Measurements from ENCODE around the gene DACH1. TPM values are rescaled to one million over a fixed set of nuclear protein-coding genes. Genes with fewer than 3 reads are reported as not detected.

The DACH1 gene
- total and polyA plus RNA-seq, 5 experiments from 2014 or later, result not detected

DNA sequence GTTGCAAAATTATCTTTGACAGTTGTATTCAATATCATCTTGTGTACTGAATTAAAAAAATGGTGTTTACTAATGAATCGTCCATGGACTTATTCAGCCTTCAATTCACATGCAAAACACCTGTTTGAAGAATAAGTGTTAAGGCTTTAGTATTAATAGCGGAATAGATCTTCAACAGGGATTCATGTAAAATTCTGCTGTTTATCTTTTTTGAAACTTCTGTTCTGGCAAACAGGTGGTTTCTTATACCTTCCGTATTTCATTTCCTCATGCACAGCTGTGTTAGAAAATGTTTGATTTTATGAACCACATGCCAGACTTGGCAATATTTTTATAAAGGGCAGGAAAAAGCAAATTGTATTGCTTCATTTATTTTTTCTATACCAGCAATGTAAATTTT lies 255.7 kb downstream of the DACH1 start:
- peaks cover 0 to 13% (median 3%) of the 10 kb centered on the region in 4 donors for H3K4me1 Mint-ChIP-seq
- H3K27me3 Mint-ChIP-seq, result peaks cover 0 to 4% (median 0%) of the 10 kb centered on the region in 5 donors
- POLR2A ChIA-PET, result no interaction called here
- H3K36me3 Mint-ChIP-seq, result no peaks in the 10 kb centered on the region
- ATAC-seq (no peak), DNase-seq (no peak)
- H3K27ac Mint-ChIP-seq, result no peak overlapping the region
- no peak overlapping the region for H3K4me3 Mint-ChIP-seq
- peaks cover 0 to 10% (median 0%) of the 10 kb centered on the region in 9 donors for H3K9me3 Mint-ChIP-seq

DNA sequence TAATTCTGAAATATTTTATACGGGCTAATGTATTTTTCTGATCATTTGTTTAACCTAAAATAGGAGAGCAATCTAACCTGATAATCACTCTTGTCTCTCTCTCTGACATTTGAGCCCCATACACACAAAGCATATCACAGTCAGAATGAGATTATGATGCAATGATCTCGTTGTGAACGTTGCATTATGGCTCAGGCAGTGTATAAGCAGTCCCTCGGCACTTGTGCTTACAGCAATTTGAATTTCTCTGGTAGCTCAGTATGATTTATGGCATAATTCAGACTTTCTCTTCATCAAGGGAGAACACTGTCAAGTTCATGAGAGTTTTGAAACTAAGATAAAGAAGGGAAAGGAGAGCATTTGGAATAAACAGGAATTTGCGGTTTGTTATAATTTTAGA lies 256.1 kb downstream of the DACH1 start:
- POLR2A ChIA-PET, result no interaction called here
- ATAC-seq, result no peak
- no peak overlapping the region for H3K4me3 Mint-ChIP-seq

DNA sequence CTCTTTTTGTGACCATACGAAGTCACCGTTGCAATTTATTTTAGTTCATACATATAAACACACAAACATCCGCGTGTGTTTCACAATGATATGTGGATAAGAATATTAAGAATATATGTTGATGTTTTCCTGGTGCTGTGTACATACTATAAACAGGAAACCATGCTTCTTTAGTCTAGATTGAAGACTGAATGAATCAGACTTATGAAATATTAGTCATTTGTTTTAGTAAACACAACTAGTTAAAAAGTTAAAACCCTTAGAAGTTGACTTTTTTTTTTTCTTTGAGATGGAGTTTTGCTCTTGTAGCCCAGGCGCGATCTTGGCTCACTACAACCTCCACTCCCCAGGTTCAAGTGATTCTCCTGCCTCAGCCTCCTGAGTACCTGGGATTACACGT lies 257.7 kb downstream of the DACH1 start:
- Mint-ChIP-seq H3K27ac (no peak overlapping the region), H3K9me3 (peaks cover 0 to 10% (median 2%) of the 10 kb centered on the region in 9 donors), H3K4me1 (peaks cover 0 to 13% (median 3%) of the 10 kb centered on the region in 4 donors), H3K27me3 (peaks cover 0 to 4% (median 0%) of the 10 kb centered on the region in 5 donors), H3K4me3 (no peak overlapping the region), H3K36me3 (no peaks in the 10 kb centered on the region)
- ATAC-seq, result no peak
- DNase-seq, result no peak
- POLR2A ChIA-PET, result no interaction called here

More for the DNA sequence above, 256.1 kb downstream of the DACH1 start:
- peaks cover 0 to 4% (median 0%) of the 10 kb centered on the region in 5 donors for H3K27me3 Mint-ChIP-seq
- H3K36me3 Mint-ChIP-seq, result no peaks in the 10 kb centered on the region
- peaks cover 0 to 13% (median 3%) of the 10 kb centered on the region in 4 donors for H3K4me1 Mint-ChIP-seq
- no peak overlapping the region for H3K27ac Mint-ChIP-seq
- no peak for DNase-seq
- H3K9me3 Mint-ChIP-seq, result peaks cover 0 to 10% (median 0%) of the 10 kb centered on the region in 9 donors

DNA sequence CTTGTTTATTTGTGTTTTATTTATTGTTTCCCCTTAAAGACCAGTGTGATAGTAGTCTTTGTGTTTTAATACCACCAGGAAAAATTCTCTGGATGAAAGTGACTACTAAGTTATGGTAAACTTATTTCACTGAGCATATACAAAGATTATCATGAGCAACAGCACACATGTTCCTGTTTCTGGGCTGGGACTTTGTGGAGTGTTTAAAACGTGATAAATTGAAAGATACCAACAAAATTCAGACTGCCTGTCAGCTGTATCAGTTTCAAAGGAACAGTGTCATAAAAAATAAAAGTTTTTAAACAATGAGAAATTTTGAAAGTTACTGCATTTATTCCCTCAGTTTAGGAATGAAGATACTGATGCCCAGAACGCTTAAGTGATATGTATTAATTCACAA lies 259.4 kb downstream of the DACH1 start:
- Mint-ChIP-seq H3K36me3 (no peaks in the 10 kb centered on the region), H3K4me1 (peaks cover 0 to 6% (median 3%) of the 10 kb centered on the region in 4 donors), H3K4me3 (no peak overlapping the region), H3K9me3 (peaks cover 0 to 4% (median 0%) of the 10 kb centered on the region in 9 donors), H3K27me3 (no peaks in the 10 kb centered on the region), H3K27ac (no peak overlapping the region)
- POLR2A ChIA-PET, result no interaction called here
- DNase-seq (no peak), ATAC-seq (no peak)

DNA sequence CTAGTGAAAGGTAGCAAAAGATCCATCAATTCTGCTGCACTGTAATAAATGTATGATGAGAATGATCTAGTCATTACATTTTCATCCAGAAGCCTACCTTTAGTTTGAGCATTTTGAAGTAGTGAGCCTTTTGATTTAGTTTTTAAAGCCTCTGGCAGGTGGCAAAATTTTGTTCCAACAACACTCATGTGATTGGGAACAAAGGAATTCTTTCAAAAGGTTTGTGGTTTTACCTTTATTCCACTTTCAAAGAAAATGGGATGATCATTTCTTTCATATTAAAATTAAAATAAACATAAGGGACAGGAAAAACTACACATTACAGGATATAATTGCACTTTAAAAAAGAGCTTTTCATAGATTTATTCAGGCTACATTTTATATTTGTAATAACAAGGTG lies 260.2 kb downstream of the DACH1 start:
- Mint-ChIP-seq H3K4me1 (peaks cover 0 to 6% (median 3%) of the 10 kb centered on the region in 4 donors), H3K4me3 (no peak overlapping the region), H3K27me3 (no peaks in the 10 kb centered on the region), H3K9me3 (peaks cover 0 to 3% (median 0%) of the 10 kb centered on the region in 9 donors), H3K27ac (no peak overlapping the region), H3K36me3 (no peaks in the 10 kb centered on the region)
- DNase-seq (no peak), ATAC-seq (no peak)
- POLR2A ChIA-PET, result no interaction called here

DNA sequence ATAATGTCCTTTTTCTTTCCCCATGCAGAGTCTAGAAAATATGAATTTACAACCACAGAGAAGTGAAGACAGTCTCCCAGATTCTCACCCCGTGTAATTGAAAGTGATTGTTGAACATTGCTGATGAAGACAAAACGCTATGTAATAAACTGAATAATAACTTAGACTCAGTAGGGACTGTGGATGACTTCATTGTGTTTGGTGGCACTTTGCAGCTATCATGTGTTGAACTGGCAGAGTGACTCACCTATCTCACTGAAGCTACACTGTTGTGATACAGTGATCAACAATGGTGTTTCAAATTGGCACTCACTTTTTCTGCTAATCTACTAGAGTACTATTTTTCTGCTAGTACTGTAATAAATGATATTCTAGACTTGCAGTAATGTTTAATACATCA lies 261.3 kb downstream of the DACH1 start:
- Mint-ChIP-seq H3K27me3 (no peaks in the 10 kb centered on the region), H3K36me3 (no peaks in the 10 kb centered on the region), H3K9me3 (peaks cover 0 to 3% (median 0%) of the 10 kb centered on the region in 9 donors), H3K4me1 (peaks cover 0 to 2% (median under 1%) of the 10 kb centered on the region in 4 donors), H3K4me3 (no peak overlapping the region), H3K27ac (no peak overlapping the region)
- no peak for ATAC-seq
- DNase-seq, result no peak
- POLR2A ChIA-PET, result no interaction called here

DNA sequence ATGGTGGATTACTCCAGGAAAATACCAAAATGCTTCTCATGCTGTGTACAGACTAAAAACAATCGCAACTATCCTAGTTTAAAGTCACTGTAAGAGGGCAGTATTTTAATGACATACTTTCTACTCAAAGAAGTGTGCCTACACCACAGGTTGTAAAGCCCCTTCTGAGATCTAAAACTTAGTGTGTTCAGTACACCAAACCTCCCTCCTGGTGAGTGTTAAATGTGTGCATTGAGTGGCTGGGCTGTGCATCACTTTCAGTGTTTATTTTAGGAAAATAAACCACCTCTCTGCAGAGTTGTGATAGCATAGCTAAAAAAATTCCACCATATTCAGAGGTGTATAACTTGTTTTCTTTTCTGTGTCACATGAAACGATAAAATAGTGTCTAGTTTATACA lies 263.7 kb downstream of the DACH1 start:
- ATAC-seq (no peak), DNase-seq (no peak)
- Mint-ChIP-seq H3K27ac (no peak overlapping the region), H3K9me3 (peaks cover 0 to 3% (median 0%) of the 10 kb centered on the region in 9 donors), H3K36me3 (no peaks in the 10 kb centered on the region), H3K27me3 (no peaks in the 10 kb centered on the region), H3K4me3 (no peak overlapping the region), H3K4me1 (no peaks in the 10 kb centered on the region)
- POLR2A ChIA-PET, result no interaction called here

DNA sequence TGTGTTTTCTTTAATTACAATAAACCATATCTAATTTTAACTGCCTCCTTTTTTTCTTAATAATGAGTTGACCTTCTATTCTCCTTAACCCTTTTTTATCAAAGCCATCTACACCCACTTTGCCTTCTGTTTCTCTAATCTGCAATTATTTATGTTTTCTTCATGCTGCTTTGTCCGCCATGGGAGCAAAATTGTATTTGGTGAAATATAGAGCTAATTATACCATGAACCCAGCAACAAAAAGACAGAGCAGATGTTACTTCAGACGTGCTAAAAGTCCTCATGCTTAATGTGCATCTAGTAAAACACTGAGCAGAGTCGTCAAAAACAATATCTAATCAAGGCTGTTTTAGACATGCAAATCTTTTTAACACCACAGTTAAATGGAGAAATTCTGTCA lies 264.7 kb downstream of the DACH1 start:
- Mint-ChIP-seq H3K27me3 (no peaks in the 10 kb centered on the region), H3K4me3 (no peak overlapping the region), H3K9me3 (peaks cover 0 to 3% (median 0%) of the 10 kb centered on the region in 9 donors), H3K36me3 (no peaks in the 10 kb centered on the region), H3K4me1 (no peaks in the 10 kb centered on the region), H3K27ac (no peak overlapping the region)
- ATAC-seq (no peak), DNase-seq (no peak)
- POLR2A ChIA-PET, result no interaction called here

DNA sequence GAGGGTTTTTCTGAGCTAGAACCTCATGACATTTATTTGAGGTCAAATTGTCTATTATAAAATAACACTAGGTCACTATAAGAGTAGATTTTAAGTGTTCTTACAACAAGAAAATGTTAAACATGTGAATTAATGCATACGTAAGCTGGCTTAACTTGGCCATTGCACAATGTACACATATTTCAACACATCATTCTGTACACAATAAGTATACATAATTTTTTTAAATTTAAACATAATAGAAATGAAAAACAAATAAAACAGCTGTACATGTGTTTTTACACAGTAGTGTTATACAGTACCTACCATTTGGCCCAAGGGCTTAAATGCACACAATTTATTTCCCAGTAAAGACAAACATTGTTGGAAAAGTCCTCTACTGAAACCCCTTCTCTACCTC lies 269.9 kb downstream of the DACH1 start:
- Mint-ChIP-seq H3K27ac (peak overlapping the region in 1 of 10 donors; percentile 40), H3K4me3 (no peak overlapping the region)
- POLR2A ChIA-PET, result no interaction called here

DNA sequence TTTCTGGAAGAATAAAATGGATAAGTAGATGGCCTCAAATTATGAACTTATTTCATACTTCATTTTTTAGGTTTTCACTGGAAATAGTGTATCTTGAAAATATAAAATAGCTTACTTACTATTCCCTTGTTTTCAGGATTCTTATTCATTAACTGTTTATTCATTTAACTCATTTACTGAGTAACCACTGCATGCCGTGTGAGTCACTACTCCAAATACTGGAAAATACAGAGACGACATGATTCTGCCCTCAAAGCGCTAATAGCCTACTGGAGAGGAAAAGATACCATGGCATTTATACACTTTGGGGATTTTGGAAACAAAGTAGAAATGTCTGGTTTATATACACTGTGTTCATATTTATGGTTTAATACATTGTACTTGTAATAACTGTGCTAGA lies 270.9 kb downstream of the DACH1 start:
- H3K9me3 Mint-ChIP-seq, result peaks cover 0 to 2% (median 0%) of the 10 kb centered on the region in 9 donors
- H3K4me3 Mint-ChIP-seq, result no peak overlapping the region
- no peak overlapping the region for H3K27ac Mint-ChIP-seq
- POLR2A ChIA-PET, result no interaction called here
- no peaks in the 10 kb centered on the region for H3K36me3 Mint-ChIP-seq
- no peak for ATAC-seq
- no peaks in the 10 kb centered on the region for H3K4me1 Mint-ChIP-seq
- H3K27me3 Mint-ChIP-seq, result no peaks in the 10 kb centered on the region
- no peak for DNase-seq

More for the DNA sequence above, 269.9 kb downstream of the DACH1 start:
- Mint-ChIP-seq H3K27me3 (no peaks in the 10 kb centered on the region), H3K9me3 (peaks cover 0 to 2% (median 0%) of the 10 kb centered on the region in 9 donors), H3K4me1 (no peaks in the 10 kb centered on the region), H3K36me3 (no peaks in the 10 kb centered on the region)
- ATAC-seq (no peak), DNase-seq (no peak)

DNA sequence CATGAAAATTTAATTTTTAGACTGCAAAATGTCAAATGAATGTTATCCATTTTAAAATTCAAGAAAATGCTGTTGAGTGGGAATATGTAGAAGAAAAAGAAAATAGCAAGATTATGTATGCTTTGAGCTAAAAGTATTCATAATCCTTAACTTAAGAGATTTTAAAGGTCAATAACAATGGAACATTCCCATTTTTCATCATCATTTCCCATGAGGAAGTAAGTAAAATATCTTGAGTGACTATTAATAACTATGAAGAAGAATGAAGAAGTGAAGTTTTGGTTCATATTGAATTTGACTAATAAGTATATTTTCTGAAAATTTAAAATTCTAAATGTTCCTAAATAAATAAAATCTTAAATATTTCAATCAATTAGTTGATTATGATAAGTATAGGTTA lies 273.4 kb downstream of the DACH1 start:
- Mint-ChIP-seq H3K4me3 (no peak overlapping the region), H3K27me3 (no peaks in the 10 kb centered on the region), H3K27ac (no peak overlapping the region), H3K36me3 (no peaks in the 10 kb centered on the region), H3K4me1 (no peaks in the 10 kb centered on the region), H3K9me3 (peaks cover 0 to 2% (median 0%) of the 10 kb centered on the region in 9 donors)
- ATAC-seq, result no peak
- DNase-seq, result no peak
- POLR2A ChIA-PET, result no interaction called here

DNA sequence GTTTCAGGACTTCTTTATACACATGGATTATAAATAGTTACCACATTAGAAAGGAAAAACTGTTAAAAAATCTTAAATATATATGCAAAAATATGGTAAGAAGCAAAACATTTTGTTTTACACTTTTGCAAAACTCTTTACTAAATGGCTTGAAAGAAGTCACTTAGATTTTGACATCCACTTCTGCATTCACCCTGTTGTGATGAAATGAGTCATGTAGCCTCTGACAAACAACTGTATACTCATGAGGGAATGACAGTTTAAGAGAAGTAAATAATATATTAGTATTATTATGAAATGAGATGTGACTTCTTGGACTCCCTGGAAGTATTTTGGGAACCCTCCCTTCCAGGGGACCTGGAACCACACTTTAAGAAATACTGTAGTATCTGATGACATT lies 275.6 kb downstream of the DACH1 start:
- ATAC-seq (no peak), DNase-seq (no peak)
- POLR2A ChIA-PET, result no interaction called here
- Mint-ChIP-seq H3K27me3 (no peaks in the 10 kb centered on the region), H3K4me1 (no peaks in the 10 kb centered on the region), H3K9me3 (no peaks in the 10 kb centered on the region), H3K36me3 (no peaks in the 10 kb centered on the region), H3K4me3 (no peak overlapping the region), H3K27ac (no peak overlapping the region)

DNA sequence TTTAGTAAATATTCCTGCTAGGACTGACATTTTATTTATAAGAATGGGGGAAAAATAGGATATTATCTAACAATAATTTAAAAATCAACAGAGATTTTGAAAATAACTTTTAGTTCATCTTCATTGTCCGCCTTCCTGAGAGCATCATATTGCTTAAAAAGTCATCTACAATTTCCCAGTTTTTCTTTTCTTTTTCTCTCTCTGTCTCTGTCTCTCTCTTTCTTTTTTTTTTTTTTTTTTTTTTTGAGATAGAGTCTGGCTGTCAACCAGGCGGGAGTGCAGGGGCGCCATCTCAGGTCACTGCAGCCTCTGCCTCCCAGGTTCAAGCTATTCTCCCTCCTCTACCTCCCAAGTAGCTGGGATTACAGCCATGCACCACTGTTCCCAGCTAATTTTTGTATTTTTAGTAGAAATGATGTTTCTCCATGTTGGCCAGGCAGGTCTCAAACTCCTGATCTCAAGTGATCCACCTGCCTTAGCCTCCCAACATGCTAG lies 276.3 kb downstream of the DACH1 start:
- H3K4me3 Mint-ChIP-seq, result no peak overlapping the region
- peak overlapping the region in 1 of 10 donors; percentile 29 for H3K27ac Mint-ChIP-seq
- H3K4me1 Mint-ChIP-seq, result no peaks in the 10 kb centered on the region
- H3K27me3 Mint-ChIP-seq, result no peaks in the 10 kb centered on the region
- no peak for ATAC-seq
- DNase-seq, result no peak
- no peaks in the 10 kb centered on the region for H3K9me3 Mint-ChIP-seq
- POLR2A ChIA-PET, result no interaction called here
- no peaks in the 10 kb centered on the region for H3K36me3 Mint-ChIP-seq

DNA sequence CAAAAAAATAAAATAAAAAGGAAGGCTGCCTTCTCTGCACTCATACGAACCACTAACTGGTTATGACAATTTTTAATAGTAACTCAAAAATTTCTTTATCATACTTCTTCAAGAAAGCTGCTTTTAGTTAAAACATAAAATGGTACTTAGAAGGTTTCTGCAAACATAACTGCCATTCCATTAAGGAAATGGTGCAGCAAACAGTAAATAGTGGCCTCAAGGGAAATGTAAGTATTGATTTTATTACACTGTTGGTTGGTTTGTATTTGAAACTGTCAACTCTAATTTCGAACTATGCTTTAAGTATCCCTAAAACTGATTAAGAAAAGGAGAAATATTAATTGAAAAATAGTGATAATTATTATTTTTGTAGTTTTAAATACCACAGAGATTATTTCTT lies 278.0 kb downstream of the DACH1 start:
- no peaks in the 10 kb centered on the region for H3K27me3 Mint-ChIP-seq
- no peaks in the 10 kb centered on the region for H3K36me3 Mint-ChIP-seq
- no peaks in the 10 kb centered on the region for H3K4me1 Mint-ChIP-seq
- ATAC-seq (no peak), DNase-seq (no peak)
- POLR2A ChIA-PET, result no interaction called here
- no peaks in the 10 kb centered on the region for H3K9me3 Mint-ChIP-seq
- no peak overlapping the region for H3K4me3 Mint-ChIP-seq
- H3K27ac Mint-ChIP-seq, result no peak overlapping the region

Data from naive thymus-derived CD8-positive, alpha-beta T cell (primary cell).